B cell (primary cell): ENCODE data around the gene PDE6A.

Experiments used
- EZH2 ChIP-seq: IDR thresholded peaks from 2 replicates; pipeline ENCODE4 v1.6.1; 2012; ENCODE audit warnings: borderline replicate concordance, low read depth, mild to moderate bottlenecking, moderate library complexity, low read length; ENCODE audit not compliant: insufficient read depth, poor library complexity, severe bottlenecking
- TF ChIP-seq, protein P1 (sequence below): fragments of 200-600 bp; IDR thresholded peaks from one replicate; pipeline ENCODE4 v1.8.0; 2022; ENCODE audit warnings: antibody characterized with exemption, mild to moderate bottlenecking

DNA sequence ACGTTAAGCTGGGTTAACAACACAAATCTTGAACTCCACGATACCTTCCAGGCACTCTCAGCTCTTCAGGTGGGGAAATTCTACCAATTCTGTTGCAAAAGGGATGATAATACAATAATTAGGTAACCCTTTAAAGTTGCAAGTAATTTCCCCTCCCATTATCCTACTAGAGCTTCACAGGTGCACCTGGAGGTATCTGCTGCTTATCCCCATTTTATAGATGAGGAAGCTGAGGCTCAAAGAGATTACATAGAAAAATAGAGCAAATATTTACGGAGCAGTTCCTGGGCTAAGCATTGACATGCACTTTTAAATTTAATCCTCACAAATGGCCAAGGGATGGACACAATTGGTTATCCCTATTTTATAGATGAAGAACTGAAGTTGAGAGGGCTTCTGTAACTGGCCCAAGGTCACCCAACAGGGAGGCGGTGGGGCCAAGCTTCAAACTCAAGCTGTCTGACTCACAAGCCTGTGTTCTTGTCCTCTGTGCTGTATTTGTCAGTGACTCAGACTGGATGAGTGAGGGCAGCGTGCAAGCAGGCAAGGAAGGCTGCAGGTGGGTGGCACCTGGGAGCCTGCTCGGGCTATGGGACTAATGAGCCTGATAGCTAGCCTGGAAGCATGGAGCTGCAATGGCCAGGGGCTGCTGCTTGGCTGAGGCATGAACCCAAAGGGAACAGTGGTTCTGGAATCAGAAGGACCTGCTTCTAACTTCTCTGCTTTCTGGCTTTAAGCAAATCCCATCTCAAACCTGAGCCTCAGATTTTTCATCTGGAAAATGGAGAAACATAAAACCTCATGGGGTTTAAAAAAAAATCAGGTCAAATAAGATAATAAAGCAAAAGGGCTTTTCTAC lies 105.5 kb downstream of the PDE6A start:
- TF ChIP-seq EZH2: no peak
- TF ChIP-seq, protein P1, sequence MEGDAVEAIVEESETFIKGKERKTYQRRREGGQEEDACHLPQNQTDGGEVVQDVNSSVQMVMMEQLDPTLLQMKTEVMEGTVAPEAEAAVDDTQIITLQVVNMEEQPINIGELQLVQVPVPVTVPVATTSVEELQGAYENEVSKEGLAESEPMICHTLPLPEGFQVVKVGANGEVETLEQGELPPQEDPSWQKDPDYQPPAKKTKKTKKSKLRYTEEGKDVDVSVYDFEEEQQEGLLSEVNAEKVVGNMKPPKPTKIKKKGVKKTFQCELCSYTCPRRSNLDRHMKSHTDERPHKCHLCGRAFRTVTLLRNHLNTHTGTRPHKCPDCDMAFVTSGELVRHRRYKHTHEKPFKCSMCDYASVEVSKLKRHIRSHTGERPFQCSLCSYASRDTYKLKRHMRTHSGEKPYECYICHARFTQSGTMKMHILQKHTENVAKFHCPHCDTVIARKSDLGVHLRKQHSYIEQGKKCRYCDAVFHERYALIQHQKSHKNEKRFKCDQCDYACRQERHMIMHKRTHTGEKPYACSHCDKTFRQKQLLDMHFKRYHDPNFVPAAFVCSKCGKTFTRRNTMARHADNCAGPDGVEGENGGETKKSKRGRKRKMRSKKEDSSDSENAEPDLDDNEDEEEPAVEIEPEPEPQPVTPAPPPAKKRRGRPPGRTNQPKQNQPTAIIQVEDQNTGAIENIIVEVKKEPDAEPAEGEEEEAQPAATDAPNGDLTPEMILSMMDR: no peak
